ENCODE data around the gene SRMS.
A peak's percentile ranks its signal among the peaks of the same experiment; 100 is the strongest.

SRMS gene

GRCh38 chr20:63497946-63498935 is 49.3 kb downstream of the SRMS start:
- peaks cover 4 to 9% of the 10 kb centered on the region in 2 experiments for H3K4me1 ChIP-seq (ENCODE audit: control insufficient read depth in 1 of 2, insufficient read depth in 1 of 2, low read depth in 1 of 2, low read length in 1 of 2)
- no peak for TF ChIP-seq CTCF (IDR thresholded peaks at IDR 0.05)
- no peaks in the 10 kb centered on the region for H3K9me3 ChIP-seq
- no peaks in the 10 kb centered on the region for H3K36me3 ChIP-seq
- H3K4me3 ChIP-seq (ENCODE audit: low read depth in 1 of 2, low read length in 1 of 2), result no peak overlapping the region
- H3K27ac ChIP-seq, result no peak overlapping the region
- H3K27me3 ChIP-seq, result peaks cover 97% of the 10 kb centered on the region

- TF ChIP-seq CTCF (IDR thresholded peaks at IDR 0.05), result no peak
- H3K9me3 ChIP-seq, result no peaks in the 10 kb centered on the region
- no peak overlapping the region for H3K4me3 ChIP-seq (ENCODE audit: low read depth in 1 of 2, low read length in 1 of 2)
- peaks cover 88% of the 10 kb centered on the region for H3K27me3 ChIP-seq
- H3K36me3 ChIP-seq, result no peaks in the 10 kb centered on the region
- H3K27ac ChIP-seq, result no peak overlapping the region
- H3K4me1 ChIP-seq (ENCODE audit: control insufficient read depth in 1 of 2, insufficient read depth in 1 of 2, low read depth in 1 of 2, low read length in 1 of 2), result peaks cover 4 to 9% of the 10 kb centered on the region in 2 experiments
Observed at GRCh38 chr20:63497138-63497945, 50.2 kb downstream of the SRMS start.

DNA sequence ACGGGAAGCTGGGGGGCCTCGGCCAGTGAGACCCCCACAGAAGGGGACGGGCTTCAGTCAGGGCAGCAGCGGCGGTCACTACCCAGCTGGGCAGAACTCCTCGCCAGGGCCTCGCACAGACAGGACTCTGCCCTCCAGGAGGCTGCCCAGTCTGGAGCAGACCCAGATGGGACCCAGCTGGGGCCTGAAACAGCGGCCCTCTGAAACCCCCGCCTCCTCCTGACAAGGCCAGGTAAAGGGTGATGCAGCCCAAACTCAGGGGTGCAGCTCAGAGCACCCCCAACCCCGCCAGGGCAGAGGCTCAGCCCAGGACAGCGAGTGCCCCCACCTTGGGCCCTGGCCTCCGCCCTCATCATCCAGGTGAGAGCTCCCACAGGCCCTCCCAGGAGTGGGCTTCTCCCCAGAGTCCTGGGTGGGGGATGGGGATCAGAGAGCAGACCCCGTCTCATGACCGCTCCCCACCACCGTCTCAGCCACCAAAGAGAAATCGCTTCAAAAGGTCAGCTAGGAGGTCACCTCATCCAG is 50.9 kb downstream of the SRMS start:
- peaks cover 4 to 9% of the 10 kb centered on the region in 2 experiments for H3K4me1 ChIP-seq (ENCODE audit: control insufficient read depth in 1 of 2, insufficient read depth in 1 of 2, low read depth in 1 of 2, low read length in 1 of 2)
- H3K9me3 ChIP-seq, result no peaks in the 10 kb centered on the region
- peak overlapping the region; percentile 32 to 42 for H3K4me3 ChIP-seq (ENCODE audit: low read depth in 1 of 2, low read length in 1 of 2)
- H3K27me3 ChIP-seq, result peaks cover 81% of the 10 kb centered on the region
- no peak for TF ChIP-seq CTCF (IDR thresholded peaks at IDR 0.05)
- H3K27ac ChIP-seq, result no peak overlapping the region
- H3K36me3 ChIP-seq, result no peaks in the 10 kb centered on the region

- H3K27me3 ChIP-seq, result peaks cover 81% of the 10 kb centered on the region
- peak; percentile 83 for TF ChIP-seq CTCF (IDR thresholded peaks at IDR 0.05)
- no peaks in the 10 kb centered on the region for H3K9me3 ChIP-seq
- H3K27ac ChIP-seq, result no peak overlapping the region
- H3K36me3 ChIP-seq, result no peaks in the 10 kb centered on the region
- peak overlapping the region; percentile 32 to 42 for H3K4me3 ChIP-seq (ENCODE audit: low read depth in 1 of 2, low read length in 1 of 2)
- H3K4me1 ChIP-seq (ENCODE audit: control insufficient read depth in 1 of 2, insufficient read depth in 1 of 2, low read depth in 1 of 2, low read length in 1 of 2), result peaks cover 4 to 9% of the 10 kb centered on the region in 2 experiments
Observed at GRCh38 chr20:63495741-63496595, 51.6 kb downstream of the SRMS start.
